ENCODE data around the gene LRRFIP2. TPM values are rescaled to one million over a fixed set of nuclear protein-coding genes. Genes with fewer than 3 reads are reported as not detected.
"Not testable (repeated sequence)": the region's sequence is repeated elsewhere in the genome, so short reads cannot be mapped to it uniquely, and the experiment has no call there.

LRRFIP2 gene
- total RNA-seq, 1 donor from 2014 or later = 135 TPM

DNA sequence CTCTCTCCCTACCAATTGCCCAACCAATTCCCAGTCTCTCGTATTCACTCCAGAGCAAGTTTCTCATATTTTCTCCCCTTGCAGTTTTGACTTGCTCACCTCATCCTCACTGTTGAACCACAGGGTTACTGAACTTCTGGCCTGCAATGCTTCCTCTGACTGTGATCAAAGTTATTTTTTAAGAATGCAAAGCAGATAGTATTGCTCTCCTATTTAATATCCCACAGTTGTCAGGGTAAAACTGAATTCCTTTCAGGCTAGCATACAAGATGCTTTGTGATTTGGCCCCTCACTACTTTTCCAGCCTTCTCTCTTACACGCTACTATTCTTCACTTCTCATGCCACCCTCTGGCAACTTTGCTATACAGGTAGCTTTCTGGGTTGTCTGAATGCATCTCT, 80.9 kb downstream of the LRRFIP2 start:
- intact Hi-C loops (cut with DNase I) = no loop called here
- DNase-seq (ENCODE audit: low spot score) = no peak

DNA sequence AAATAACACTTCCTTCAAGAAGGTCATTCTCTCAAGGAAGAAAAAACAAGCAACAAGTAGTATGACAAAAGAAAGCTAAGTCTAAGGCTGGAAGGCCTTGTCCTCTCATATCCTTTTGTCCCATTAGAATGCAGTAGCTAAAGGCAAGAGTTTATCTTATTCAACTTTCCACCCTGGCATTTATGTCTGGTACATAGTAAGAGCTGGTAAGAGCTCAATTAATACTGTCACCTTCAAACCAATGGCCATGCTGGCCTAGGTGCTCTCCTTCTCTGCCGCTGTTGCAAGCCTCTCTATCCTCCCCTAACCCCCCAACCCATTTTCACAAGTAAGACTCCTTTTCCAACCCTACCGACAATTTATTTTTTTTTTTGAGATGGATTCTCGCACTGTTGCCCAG, 81.9 kb downstream of the LRRFIP2 start:
- intact Hi-C loops (cut with DNase I) = no loop called here

DNA sequence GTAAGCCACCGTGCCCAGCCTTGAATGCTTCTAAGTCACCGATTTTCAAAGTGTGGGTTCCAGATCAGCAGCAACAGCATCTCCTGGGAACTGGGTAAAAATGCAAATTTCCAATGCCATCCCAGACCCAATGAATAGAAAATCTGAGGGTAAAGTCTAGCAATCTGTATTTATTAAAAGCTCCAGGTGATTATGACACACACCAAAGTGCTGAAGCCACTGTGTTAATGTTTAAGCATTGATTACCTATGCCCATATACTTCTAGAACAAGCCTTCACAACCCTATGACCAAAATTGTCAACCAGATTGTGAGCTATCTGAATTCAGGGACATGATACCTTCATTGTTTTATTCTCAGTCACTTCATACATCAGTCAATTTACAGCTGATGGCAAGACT, 86.5 kb downstream of the LRRFIP2 start:
- intact Hi-C loops (cut with DNase I) = no loop called here
- no peak for DNase-seq (ENCODE audit: low spot score)

More for the DNA sequence above, 81.9 kb downstream of the LRRFIP2 start:
- no peak for DNase-seq (ENCODE audit: low spot score)

DNA sequence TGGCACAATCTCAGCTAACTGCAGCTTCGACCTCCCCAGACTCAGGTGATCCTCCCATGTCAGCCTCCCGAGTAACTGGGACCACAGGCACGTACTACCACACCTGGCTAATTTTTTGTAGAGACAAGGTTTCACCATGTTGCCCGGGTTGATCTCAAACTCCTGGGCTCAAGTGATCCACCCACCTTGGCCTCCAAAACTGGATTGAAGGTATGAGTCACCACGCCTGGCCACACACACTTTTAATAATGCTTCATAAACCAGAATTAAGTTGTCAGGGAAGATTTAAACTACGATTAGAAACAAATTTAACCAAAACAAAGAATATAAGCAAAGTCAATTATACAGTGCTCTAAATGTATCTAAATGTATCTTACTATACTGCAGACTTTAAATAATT, 87.5 kb downstream of the LRRFIP2 start:
- intact Hi-C loops (cut with DNase I) = no loop called here
- DNase-seq (ENCODE audit: low spot score) = no peak

DNA sequence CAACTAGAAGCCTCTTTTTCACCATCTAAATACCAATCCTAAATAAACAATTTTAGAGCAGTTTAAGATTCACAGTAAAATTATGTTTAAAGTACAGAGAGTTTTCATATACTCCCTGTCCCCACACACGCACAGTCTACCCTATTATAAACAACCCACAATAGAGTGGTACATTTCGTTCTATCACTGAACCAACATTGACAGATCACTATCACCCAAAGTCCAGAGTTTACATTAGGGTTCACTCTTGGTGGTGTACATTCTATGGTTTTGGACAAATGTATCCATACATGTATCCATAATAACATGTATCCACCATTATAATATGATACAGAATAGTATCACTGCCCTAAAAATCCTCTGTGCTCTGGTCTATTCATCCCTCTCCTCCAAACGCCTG, 92.1 kb downstream of the LRRFIP2 start:
- intact Hi-C loops (cut with DNase I) = no loop called here
- no peak for DNase-seq (ENCODE audit: low spot score)

DNA sequence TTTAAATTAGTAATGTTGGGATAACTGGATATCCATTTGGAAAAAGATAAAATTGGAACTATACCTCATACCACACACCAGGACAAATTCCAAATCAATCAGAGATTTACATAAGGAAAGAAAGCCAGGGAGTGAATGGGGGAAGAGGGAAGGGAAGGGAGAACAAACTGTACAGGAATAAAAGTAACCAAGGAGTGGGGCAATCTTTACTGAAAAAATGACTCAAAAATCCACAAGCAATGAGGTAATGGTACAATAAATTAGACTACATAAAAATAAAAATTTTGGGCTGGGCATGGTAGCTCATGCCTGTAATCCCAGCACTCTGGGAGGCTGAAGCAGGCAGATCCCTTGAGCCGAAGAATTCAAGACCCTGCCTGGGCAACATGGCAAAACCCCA, 98.4 kb downstream of the LRRFIP2 start:
- intact Hi-C loops (cut with DNase I) = no loop called here
- DNase-seq (ENCODE audit: low spot score) = no peak

DNA sequence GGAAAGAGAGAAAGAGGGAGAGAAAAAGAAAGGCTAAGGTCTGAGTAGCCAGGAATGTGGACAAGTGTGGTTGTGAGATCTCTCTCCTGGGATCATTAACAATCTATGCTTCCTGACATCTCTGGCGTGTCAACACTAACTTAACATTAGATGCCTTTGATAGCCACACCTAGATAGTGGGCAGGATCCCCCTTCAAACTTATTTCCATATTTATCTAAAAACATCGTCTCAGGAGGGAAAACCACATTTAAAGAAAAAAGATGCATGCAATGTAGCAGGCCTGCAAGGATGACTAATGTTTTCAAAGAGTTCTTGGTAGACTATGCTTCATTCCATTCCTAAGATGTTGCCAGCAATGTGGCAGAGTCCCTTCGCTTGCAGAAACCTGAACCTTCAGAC, 100.2 kb downstream of the LRRFIP2 start:
- intact Hi-C loops (cut with DNase I) = no loop called here
- no peak for DNase-seq (ENCODE audit: low spot score)

DNA sequence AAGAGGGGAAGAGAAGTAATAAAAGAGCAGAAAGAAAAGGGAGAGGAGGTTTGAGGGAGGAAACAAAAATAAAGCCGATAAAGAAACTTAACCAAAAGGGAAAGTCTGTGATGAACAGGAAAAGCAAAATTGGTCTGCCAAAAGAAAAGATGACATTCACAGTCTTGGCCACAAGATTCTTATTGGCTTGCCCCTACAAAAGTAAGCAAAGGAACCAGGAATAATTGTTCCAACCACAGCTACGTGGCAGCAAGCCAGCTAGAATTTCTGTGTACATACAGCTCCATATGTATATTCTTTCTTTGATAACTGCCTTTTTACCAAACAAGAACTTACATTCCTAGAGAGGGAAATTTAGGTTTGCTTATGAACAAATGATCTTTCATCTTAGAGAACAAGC, 101.5 kb downstream of the LRRFIP2 start:
- no peak for DNase-seq (ENCODE audit: low spot score)
- intact Hi-C loops (cut with DNase I) = no loop called here

DNA sequence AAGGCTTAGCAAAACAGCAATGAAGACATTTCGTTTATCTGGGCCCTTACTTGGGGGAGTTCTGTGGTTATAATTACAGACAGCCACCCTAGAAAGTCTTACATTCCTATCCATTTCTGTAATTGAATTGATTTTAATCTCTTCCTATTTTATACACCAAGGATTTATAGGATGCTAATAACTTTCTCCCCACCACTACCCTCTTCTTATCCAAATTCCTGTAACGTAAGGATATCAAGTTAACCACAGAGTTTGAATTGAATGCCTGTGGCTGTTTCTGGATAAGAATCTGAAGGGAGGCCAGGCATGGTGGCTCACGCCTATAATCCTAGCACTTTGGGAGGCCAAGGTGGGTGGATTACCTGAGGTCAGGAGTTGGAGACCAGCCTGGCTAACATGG, 102.5 kb downstream of the LRRFIP2 start:
- no peak for DNase-seq (ENCODE audit: low spot score)

DNA sequence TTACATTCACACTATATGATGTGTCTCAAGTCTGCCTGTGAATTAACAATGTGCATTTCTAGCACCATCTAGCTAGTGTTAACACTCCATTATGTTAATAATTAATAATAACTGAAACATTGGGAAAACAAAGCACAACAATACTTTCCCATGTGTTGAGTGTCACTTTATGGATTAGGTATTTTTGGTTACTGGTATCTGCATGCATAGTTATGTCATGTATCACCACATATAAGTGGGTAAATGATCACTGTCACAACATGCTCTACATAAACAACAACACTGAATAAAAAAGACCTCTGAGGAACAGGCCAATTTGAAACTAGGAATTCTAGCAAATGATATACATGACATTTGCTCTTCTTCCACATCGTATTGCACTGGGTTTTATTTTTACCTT, 106.4 kb downstream of the LRRFIP2 start:
- DNase-seq (ENCODE audit: low spot score) = no peak
- intact Hi-C loops (cut with DNase I) = no loop called here

More for the DNA sequence above, 102.5 kb downstream of the LRRFIP2 start:
- intact Hi-C loops (cut with DNase I) = no loop called here

DNA sequence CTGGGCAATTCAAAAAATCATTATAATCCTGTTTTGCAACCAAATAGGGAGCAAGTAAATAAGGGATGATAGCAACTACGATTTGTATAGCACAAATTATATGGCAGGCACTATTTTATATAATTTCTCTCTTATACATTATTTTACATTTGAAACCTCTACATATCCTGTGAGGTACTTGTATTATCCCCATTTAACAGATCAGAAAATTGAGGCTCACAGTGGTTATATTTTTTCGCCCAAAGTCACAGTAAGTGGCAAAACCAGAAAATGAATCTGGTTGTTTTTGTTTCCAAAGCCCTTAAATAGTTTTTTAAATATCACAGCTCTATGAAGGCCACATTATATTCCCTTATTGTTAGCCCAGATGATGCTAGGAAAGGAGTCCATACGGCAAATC, 106.8 kb downstream of the LRRFIP2 start:
- intact Hi-C loops (cut with DNase I) = no loop called here
- DNase-seq (ENCODE audit: low spot score) = no peak

DNA sequence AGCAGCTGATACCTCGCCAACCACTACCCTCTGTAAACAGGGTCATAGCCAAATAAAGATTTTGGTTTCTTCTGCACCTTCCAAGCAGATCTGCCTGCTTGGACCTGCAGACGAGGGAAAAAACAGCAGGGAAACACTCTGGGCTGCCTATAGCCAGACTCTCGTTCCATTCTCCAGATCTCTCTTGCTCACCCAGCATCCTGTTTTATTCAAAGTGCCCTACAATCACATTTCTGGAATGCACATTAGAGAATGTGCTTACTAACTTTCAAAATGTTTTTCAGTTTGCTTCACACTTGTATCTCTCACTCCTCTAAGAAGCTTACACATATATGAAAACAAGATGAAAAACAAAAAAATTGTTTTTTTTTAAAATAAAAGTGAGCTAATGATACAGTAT, 109.6 kb downstream of the LRRFIP2 start:
- DNase-seq (ENCODE audit: low spot score) = no peak
- intact Hi-C loops (cut with DNase I) = no loop called here

DNA sequence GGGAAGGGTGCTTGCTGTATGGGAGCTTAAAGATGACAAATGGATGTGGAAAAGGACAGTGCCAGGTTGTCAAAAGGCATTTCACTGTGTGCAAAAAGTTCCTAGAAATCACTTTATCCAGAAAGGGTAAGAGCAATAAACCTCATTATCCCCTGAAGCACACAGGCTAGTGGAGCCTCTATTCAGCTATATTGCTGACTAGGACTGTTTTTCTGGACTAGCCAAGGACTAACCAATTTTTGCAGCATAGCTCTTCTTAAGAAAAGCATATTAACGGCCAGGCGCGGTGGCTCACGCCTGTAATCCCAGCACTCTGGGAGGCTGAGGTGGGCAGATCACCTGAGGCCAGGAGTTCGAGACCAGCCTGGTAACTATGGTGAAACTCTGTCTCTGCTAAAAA, 116.3 kb downstream of the LRRFIP2 start:
- DNase-seq (ENCODE audit: low spot score) = no peak
- intact Hi-C loops (cut with DNase I) = no loop called here

DNA sequence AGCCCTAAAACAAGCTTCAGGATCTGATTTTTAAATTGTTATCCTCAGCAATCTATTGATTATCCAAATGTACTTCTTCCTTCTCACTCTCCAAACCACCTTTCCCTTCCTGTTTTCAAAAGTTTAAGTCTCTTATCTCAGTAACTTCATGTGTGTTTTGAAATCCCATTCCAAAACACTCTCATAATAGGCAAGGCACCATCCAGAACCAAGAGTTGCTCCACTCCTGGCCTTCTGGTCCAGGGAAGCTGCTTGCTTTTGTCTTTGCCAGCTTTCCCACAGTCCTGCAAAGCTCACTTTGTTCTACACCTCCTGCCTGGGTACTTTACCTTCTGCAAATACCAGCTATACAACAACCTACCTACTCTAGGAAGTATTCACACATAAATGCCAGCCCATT, 117.6 kb downstream of the LRRFIP2 start:
- intact Hi-C loops (cut with DNase I) = no loop called here
- no peak for DNase-seq (ENCODE audit: low spot score)

DNA sequence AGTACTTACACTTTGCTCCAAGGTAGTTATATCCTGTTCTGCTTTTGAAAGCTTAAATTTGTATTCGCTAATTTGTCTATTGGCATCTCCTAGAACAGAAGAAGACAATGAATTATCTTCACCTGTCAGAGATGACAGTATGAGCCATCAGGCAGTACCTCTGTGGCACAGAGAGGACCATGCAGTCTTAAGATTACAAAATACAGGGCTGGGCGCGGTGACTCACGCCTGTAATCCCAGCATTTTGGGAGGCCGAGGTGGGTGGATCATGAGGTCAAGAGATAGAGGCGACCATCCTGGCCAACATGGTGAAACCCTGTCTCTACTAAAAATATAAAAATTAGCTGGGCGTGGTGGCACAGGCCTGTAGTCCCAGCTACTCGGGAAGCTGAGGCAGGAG, 119.3 kb downstream of the LRRFIP2 start:
- intact Hi-C loops (cut with DNase I) = loop anchor here (2.0 kb wide), 1 partner anchor 24 kb away; no protein-coding TSS in a partner anchor
- not testable (repeated sequence) for DNase-seq (ENCODE audit: low spot score)

DNA sequence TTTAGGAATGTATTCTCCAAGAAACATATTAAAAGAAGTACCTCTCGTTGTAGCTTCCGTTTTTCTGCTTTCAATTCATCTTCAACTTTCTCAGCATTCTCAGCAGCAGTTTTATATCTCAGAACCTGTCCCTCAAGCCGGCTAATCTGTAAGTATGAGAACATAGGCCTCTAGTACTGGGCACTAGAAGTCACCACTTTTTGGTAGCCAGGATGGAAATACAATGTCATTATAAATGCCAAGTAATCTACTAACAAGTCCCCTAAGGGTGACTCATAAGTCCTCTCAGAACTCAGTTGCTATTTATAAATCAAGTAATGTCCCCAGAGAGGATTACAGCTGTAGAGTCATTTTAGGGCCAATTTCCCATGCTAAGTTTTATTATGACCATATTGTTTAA, 120.0 kb downstream of the LRRFIP2 start:
- no peak for DNase-seq (ENCODE audit: low spot score)
- intact Hi-C loops (cut with DNase I) = loop anchor here (2.0 to 5.0 kb wide), 2 partner anchors 24 to 37 kb away; no protein-coding TSS in a partner anchor

DNA sequence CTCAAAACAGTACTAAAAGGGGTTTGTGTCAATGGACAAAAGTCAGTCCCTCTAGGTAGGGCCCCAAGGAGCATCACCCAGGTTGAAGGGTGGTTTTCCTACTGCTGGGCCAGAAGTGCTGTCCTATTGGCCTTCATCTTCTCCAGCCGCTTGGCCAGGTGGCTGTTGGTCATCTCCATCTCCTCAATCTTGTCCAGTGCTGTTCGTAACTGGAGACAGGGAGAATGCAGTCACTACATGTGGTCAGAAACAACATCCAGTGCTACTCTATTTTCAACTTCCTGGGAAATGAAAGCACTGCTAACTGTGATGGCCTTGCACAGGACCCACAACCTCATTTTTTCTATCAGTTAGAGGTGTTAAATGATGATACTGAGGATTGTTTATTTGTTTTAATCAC, 120.6 kb downstream of the LRRFIP2 start:
- intact Hi-C loops (cut with DNase I) = loop anchor here (2.0 to 5.0 kb wide), 2 partner anchors 23 to 36 kb away; no protein-coding TSS in a partner anchor
- no peak for DNase-seq (ENCODE audit: low spot score)

DNA sequence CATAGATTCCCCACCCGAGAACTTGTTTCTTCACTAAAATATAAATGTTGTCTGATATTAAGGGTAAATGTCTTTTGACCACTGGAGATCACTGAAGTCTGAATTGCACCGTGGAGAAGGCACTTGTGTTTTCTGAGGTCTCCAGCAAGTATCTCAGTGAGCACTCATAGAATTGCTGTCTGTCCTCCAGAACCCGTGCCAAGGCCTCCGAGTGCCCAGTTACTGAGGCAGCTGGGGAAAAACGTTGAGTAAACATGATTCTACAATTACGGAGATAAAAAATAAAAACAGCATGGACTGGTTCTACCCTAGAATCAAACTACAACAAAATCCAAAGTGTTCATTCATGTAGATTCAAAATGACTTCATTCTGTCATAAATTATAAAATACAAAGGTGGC, 121.0 kb downstream of the LRRFIP2 start:
- DNase-seq (ENCODE audit: low spot score) = no peak
- intact Hi-C loops (cut with DNase I) = loop anchor here (5.0 kb wide), 1 partner anchor 36 kb away; no protein-coding TSS in a partner anchor

DNA sequence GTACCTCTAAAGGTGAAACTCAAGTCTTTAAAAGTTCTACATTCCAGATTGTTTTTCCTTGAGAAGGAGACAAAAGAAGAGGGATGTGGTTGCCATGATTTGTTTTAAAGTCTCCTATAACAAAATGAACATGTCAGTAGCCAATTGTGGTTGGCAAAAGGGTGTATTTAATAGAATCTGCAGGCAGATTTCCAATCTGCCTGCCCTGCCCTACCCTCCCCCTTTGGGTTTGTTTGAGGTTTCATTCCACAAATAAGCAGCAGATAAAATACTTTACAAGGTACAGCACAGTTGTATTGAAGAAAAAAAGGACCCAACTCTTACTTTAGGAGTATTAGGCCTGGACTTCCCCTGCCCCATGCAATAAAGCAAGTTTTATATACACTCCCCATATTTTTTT, 121.5 kb downstream of the LRRFIP2 start:
- DNase-seq (ENCODE audit: low spot score) = no peak
- intact Hi-C loops (cut with DNase I) = loop anchor here (5.0 kb wide), 1 partner anchor 36 kb away; no protein-coding TSS in a partner anchor

DNA sequence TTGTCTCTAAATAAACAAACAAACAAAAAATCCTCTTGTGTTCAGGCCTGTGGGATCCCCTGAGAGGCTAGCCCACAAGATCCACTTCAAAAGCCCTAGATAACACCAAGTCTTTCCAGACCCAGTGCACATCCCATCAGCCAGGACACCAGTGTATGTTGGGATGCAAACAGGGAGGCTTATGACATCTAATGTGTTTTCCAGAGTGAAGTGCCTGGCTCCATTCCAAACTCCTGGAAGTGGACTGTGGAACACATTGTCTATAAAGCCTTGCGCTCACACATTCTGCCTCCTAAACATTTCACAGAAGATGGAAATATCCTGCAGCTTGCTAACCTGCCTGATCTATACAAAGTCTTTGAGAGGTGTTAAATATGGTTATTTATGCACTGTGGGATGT, 124.1 kb downstream of the LRRFIP2 start:
- DNase-seq (ENCODE audit: low spot score) = no peak

DNA sequence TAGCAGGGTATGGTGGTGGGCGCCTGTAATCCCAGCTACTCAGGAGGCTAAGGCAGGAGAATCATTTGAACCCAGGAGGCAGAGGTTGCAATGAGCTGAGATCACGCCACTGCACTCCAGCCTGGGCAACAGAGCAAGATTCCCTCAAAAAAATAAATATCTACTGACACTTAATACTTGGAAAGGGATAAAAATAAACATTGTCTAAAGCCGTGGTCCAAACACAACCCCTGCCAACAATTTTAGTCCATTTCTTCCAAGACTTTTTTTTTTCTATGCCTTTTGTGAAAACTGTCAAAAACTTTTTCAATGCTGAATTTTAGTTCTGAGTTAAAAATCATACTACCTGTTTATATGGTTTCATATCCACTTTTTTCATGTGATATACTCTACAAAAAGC, 131.7 kb downstream of the LRRFIP2 start:
- intact Hi-C loops (cut with DNase I); DNase-seq (ENCODE audit: low spot score): not testable (repeated sequence)

More for the DNA sequence above, 124.1 kb downstream of the LRRFIP2 start:
- intact Hi-C loops (cut with DNase I) = loop anchor here (5.0 kb wide), 1 partner anchor 33 kb away; no protein-coding TSS in a partner anchor

DNA sequence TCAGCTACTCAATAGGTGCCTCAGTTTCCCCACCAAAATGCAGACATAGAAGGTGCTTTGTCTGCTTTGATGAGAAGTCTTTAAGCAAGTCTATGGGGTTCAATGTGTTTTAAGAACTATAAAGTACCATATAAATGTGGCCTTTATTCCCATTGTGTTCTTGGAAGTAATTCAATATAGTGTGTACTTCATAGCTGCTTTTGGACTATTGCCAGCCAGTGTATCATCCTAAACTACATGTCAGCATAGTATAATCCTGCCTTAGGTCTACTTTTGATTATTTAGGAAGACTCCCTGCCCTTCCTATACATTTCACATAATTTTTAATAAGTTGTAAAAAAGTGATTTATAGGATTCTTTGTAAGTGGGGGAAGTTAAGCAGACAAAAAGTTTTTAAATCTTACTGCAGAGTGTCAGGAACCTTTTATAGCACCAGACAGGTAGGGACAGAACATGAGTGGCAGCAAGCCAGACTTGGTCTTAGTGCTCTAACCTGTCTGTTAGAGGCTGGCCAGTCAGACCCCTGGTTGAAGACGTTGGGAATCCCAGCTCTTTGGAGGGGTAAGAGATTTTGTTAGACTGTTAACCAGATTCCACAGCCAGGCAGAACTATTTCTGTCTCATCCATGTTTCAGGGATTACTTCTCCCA, 132.7 kb downstream of the LRRFIP2 start:
- intact Hi-C loops (cut with DNase I) = no loop called here

More for the DNA sequence above, 132.7 kb downstream of the LRRFIP2 start:
- DNase-seq (ENCODE audit: low spot score) = no peak
